Keratinocyte (primary cell): ENCODE measurements around the gene NOD2. TPM values are rescaled to one million over a fixed set of nuclear protein-coding genes. Genes with fewer than 3 reads are reported as not detected.

ENCODE experiments used
- DNase-seq: peaks from one replicate; pipeline ENCODE4 v3.0.0-alpha.2; 2011; ENCODE audit warnings: low read depth, missing footprints, low spot score
- FAIRE-seq: peaks from 2 replicates; lab custom pipeline; 2011; peaks lifted over from hg19 to GRCh38; lab: Jason Lieb, UNC
- H2AFZ ChIP-seq: 2 replicates; pipeline ENCODE4 v1.6.0; 2012; ENCODE audit warnings: low read length, control low read depth, inconsistent platforms; ENCODE audit not compliant: control insufficient read depth
- H3K27ac ChIP-seq: 2 replicates; pipeline ENCODE4 v1.5.1; 2011; ENCODE audit warnings: low read length; ENCODE audit not compliant: control insufficient read depth, insufficient read depth
- H3K27me3 ChIP-seq: 3 replicates; pipeline ENCODE4 v1.6.0; 2011; ENCODE audit warnings: low read length; ENCODE audit not compliant: control insufficient read depth, insufficient read depth; ENCODE audit errors: extremely low read depth
- H3K36me3 ChIP-seq, 2 experiments: 2 replicates in 1 of 2; 3 replicates in 1 of 2; pipeline ENCODE4 v1.5.1; 2011; ENCODE audit warnings: low read length in 2 of 2, mild to moderate bottlenecking in 1 of 2; ENCODE audit not compliant: control insufficient read depth in 2 of 2, insufficient read depth in 2 of 2; ENCODE audit errors: extremely low read depth in 1 of 2
- H3K4me1 ChIP-seq: 3 replicates; pipeline ENCODE4 v1.5.1; 2011; ENCODE audit warnings: low read length; ENCODE audit not compliant: control insufficient read depth, insufficient read depth; ENCODE audit errors: extremely low read depth
- H3K4me2 ChIP-seq: 3 replicates; pipeline ENCODE4 v1.6.0; 2011; ENCODE audit warnings: low read depth, low read length; ENCODE audit not compliant: control insufficient read depth, insufficient read depth; ENCODE audit errors: extremely low read depth
- H3K4me3 ChIP-seq, 3 experiments: fragments of 200-600 bp in 1 of 3; sonication (generic) in 1 of 3; 2 replicates in 2 of 3; 3 replicates in 1 of 3; pipeline ENCODE4 v1.5.1; 2011 to 2016; ENCODE audit warnings: low read length in 3 of 3, mild to moderate bottlenecking in 3 of 3, control low read depth in 2 of 3, inconsistent platforms in 1 of 3, low read depth in 1 of 3, mixed read lengths in 1 of 3, mixed run types in 1 of 3, moderate library complexity in 1 of 3; ENCODE audit not compliant: control insufficient read depth in 2 of 3, insufficient read depth in 2 of 3; ENCODE audit errors: extremely low read depth in 1 of 3
- H3K79me2 ChIP-seq: 2 replicates; pipeline ENCODE4 v1.6.0; 2012; ENCODE audit warnings: low read length; ENCODE audit not compliant: control insufficient read depth, insufficient read depth
- H3K9ac ChIP-seq: 3 replicates; pipeline ENCODE4 v1.6.0; 2011; ENCODE audit warnings: low read length; ENCODE audit not compliant: control insufficient read depth, insufficient read depth; ENCODE audit errors: extremely low read depth
- H3K9me1 ChIP-seq: 3 replicates; pipeline ENCODE4 v1.6.0; 2011; ENCODE audit warnings: low read length; ENCODE audit not compliant: control insufficient read depth, insufficient read depth; ENCODE audit errors: extremely low read depth
- H3K9me3 ChIP-seq: 2 replicates; pipeline ENCODE4 v1.5.1; 2012; ENCODE audit warnings: low read depth, low read length; ENCODE audit not compliant: control insufficient read depth
- H4K20me1 ChIP-seq: 3 replicates; pipeline ENCODE4 v1.6.0; 2011; ENCODE audit warnings: low read length; ENCODE audit not compliant: control insufficient read depth, insufficient read depth; ENCODE audit errors: extremely low read depth
- EZH2 ChIP-seq: IDR thresholded peaks from one replicate; pipeline ENCODE4 v1.6.1; 2012; ENCODE audit warnings: inconsistent platforms, mild to moderate bottlenecking, low read length, moderate library complexity
- dilution Hi-C: fragments of 300-500 bp; cut with MboI; formaldehyde crosslinking; loops from one replicate; pipeline ENCODE4 v1.7.0; 2020; ENCODE audit warnings: low sequenced_read_pairs; ENCODE audit not compliant: extremely low pct_ligation_motif_present
- polyA plus RNA-seq, 5 experiments: library from polyadenylated mRNA; depleted of rRNA in 3 of 5; stranded (reverse) in 3 of 5; stranded (forward) in 1 of 5; unstranded in 1 of 5; fragments of >200 nt; gene quantifications; 1 replicate in 1 of 5; 2 replicates in 3 of 5; 3 replicates in 1 of 5; pipeline versions ENCODE4 v1.2.1 to v1.2.3, GENCODE V29; 2011 to 2012; ENCODE audit warnings: missing spikeins in 2 of 5, low read depth in 1 of 5, low replicate concordance in 1 of 5
- TF ChIP-seq, protein P1 (sequence below), 3 experiments: IDR thresholded peaks in 1 of 3; conservative IDR thresholded peaks in 1 of 3; optimal IDR thresholded peaks in 1 of 3; 2 replicates in 2 of 3; 3 replicates in 1 of 3; pipeline versions ENCODE3 to v1.5.1; 2011; ENCODE audit warnings: low read length in 3 of 3, mild to moderate bottlenecking in 3 of 3, moderate library complexity in 2 of 3, control low read depth in 1 of 3, inconsistent platforms in 1 of 3; ENCODE audit not compliant: insufficient read depth in 2 of 3; ENCODE audit errors: extremely low read depth in 1 of 3

The NOD2 gene
- polyA plus RNA-seq, 1 donor (not counting 4 experiments of a cell fraction or from before 2014, with no cell fraction given) = 0.80 TPM

DNA sequence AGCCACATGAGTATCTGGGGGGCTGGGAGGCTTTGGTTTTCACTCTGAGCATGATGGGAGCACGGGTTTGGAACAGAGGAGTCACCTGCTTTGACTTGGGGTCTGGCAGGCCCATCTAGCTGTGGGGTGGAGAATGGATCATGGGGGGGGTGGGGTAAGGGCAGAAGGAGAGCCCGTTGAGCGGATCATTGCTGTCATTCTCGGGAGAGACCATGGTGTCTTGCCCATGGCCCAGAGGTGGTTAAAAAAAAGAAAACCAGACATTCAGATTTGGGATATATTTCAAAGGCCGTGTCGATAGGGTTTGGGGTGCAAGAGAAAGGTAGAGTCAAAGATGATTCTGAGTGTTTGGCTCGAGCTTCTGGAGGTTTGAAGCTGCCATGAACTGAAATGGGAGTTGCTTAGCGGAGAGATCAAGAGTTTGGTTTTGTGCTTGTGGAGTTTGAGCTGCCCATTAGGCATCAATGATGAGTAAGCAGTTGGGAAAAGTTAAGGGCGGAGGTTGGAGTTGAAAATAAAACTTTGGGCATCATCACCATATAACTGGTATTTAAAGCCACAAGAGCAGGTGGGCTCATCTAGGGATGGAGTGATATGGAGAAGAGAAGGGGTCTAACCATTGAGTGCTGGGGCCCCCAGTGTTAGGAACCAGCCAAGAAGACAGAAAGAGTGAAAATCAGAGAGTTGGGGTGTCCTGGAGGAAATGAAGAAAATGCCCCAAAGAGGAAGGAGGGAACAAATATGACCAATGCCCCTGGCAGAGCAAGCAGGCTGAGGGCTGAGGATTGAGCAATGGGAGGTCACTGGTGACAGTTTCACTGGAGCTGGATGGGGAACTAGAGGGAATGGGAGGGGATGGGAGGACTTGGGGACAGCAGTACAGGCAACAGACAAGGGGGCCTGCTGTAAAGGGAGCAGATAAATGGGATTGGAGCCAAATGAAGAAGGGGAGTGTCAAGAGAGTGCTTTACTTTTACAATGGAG is 1.9 kb downstream of the NOD2 start:
- H3K9me1 ChIP-seq = no peaks in the 10 kb centered on the region
- dilution Hi-C loops = no loop called here
- no peaks in the 10 kb centered on the region for H3K79me2 ChIP-seq
- H2AFZ ChIP-seq = no peak overlapping the region
- H3K4me1 ChIP-seq = peaks cover 37% of the 10 kb centered on the region
- no peak overlapping the region for H3K4me2 ChIP-seq
- no peak overlapping the region for H3K27ac ChIP-seq
- H4K20me1 ChIP-seq = no peaks in the 10 kb centered on the region
- no peak overlapping the region for H3K9ac ChIP-seq
- no peaks in the 10 kb centered on the region for H3K27me3 ChIP-seq
- no peak for TF ChIP-seq EZH2
- TF ChIP-seq, protein P1, sequence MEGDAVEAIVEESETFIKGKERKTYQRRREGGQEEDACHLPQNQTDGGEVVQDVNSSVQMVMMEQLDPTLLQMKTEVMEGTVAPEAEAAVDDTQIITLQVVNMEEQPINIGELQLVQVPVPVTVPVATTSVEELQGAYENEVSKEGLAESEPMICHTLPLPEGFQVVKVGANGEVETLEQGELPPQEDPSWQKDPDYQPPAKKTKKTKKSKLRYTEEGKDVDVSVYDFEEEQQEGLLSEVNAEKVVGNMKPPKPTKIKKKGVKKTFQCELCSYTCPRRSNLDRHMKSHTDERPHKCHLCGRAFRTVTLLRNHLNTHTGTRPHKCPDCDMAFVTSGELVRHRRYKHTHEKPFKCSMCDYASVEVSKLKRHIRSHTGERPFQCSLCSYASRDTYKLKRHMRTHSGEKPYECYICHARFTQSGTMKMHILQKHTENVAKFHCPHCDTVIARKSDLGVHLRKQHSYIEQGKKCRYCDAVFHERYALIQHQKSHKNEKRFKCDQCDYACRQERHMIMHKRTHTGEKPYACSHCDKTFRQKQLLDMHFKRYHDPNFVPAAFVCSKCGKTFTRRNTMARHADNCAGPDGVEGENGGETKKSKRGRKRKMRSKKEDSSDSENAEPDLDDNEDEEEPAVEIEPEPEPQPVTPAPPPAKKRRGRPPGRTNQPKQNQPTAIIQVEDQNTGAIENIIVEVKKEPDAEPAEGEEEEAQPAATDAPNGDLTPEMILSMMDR (optimal IDR thresholded peaks at IDR 0.05 in 1 of 3, IDR thresholded peaks at IDR 0.05 in 1 of 3, conservative IDR thresholded peaks at IDR 0.05 in 1 of 3; ENCODE audit: extremely low read depth in 1 of 3, insufficient read depth in 2 of 3, low read length in 3 of 3) = no peak
- no peak for DNase-seq
- H3K9me3 ChIP-seq = no peaks in the 10 kb centered on the region
- FAIRE-seq = no peak
- H3K4me3 ChIP-seq = no peak overlapping the region
- no peaks in the 10 kb centered on the region for H3K36me3 ChIP-seq

DNA sequence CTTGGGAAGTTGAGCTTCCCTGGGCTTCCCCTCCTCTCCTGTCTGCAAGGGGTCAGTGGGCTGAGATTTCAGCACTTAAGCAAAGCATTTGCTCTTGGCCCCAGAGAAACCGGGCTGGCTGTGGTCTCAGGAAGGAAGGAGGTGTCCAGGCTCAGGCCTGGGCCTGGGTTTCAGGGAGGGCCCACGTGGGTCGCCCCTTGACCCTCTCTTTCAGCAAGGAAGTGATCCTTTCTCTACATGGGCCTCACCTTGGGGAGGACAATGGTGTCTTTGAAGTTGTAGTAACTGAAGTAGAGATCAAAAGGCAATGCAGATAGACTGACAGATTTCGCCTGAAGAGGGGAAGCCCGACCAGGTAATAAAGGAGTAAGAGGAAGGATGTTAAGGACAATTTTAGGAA is 2.7 kb downstream of the NOD2 start:
- H3K4me3 ChIP-seq = no peak overlapping the region
- no peaks in the 10 kb centered on the region for H3K9me1 ChIP-seq
- peak overlapping the region; percentile 81 for H3K27ac ChIP-seq
- peak overlapping the region; percentile 11 for H3K4me2 ChIP-seq
- dilution Hi-C loops = no loop called here
- H3K36me3 ChIP-seq = no peaks in the 10 kb centered on the region
- DNase-seq (no peak), FAIRE-seq (no peak)
- H3K4me1 ChIP-seq = peaks cover 37% of the 10 kb centered on the region
- H3K9me3 ChIP-seq = no peaks in the 10 kb centered on the region
- no peaks in the 10 kb centered on the region for H3K27me3 ChIP-seq
- no peak overlapping the region for H2AFZ ChIP-seq
- H4K20me1 ChIP-seq = no peaks in the 10 kb centered on the region
- H3K9ac ChIP-seq = peak overlapping the region; percentile 68
- H3K79me2 ChIP-seq = no peaks in the 10 kb centered on the region
- TF ChIP-seq, protein P1 (optimal IDR thresholded peaks at IDR 0.05 in 1 of 3, IDR thresholded peaks at IDR 0.05 in 1 of 3, conservative IDR thresholded peaks at IDR 0.05 in 1 of 3; ENCODE audit: extremely low read depth in 1 of 3, insufficient read depth in 2 of 3, low read length in 3 of 3) = no peak
